Kasumi-1 (cell line): ENCODE measurements around the gene ALG6.

Experiments used
- DNase-seq, 2 experiments: peaks; one replicate each; lab custom pipeline; 2025; lab: John Stamatoyannopoulos, UW

Gene ALG6

GRCh38 chr1:63367215-63368103 is at the start of gene ALG6:
Gene ALG6 (plus strand): TSS chr1:63367627. CDS start chr1:63370978, 3,351 bp downstream.
- DNase-seq, result peak; percentile 76 to 78

- DNase-seq, result no peak
Observed at GRCh38 chr1:63317817-63318152, 49.6 kb upstream of the ALG6 start.

GRCh38 chr1:63318201-63318979 is 49.0 kb upstream of the ALG6 start:
- no peak for DNase-seq

GRCh38 chr1:63319046-63320021 is 48.1 kb upstream of the ALG6 start:
- DNase-seq, result no peak

- DNase-seq, result no peak
Observed at GRCh38 chr1:63320022-63320721, 47.3 kb upstream of the ALG6 start.

GRCh38 chr1:63321066-63321784 is 46.2 kb upstream of the ALG6 start:
- DNase-seq, result no peak

GRCh38 chr1:63321785-63322113 is 45.7 kb upstream of the ALG6 start:
- DNase-seq, result no peak

GRCh38 chr1:63322114-63322943 is 45.1 kb upstream of the ALG6 start, which contains the start of gene FOXD3:
Gene FOXD3 (plus strand): TSS chr1:63322567. CDS start chr1:63323059, 492 bp downstream.
- no peak for DNase-seq

GRCh38 chr1:63322944-63323864 is 44.2 kb upstream of the ALG6 start:
- DNase-seq, result peak in 1 of 2 experiments; percentile 15

- no peak for DNase-seq
Observed at GRCh38 chr1:63323865-63324778, 43.3 kb upstream of the ALG6 start.

GRCh38 chr1:63324779-63325119 is 42.7 kb upstream of the ALG6 start:
- DNase-seq, result no peak

- no peak for DNase-seq
Observed at GRCh38 chr1:63325279-63325985, 42.0 kb upstream of the ALG6 start.

GRCh38 chr1:63326106-63326472 is 41.3 kb upstream of the ALG6 start:
- no peak for DNase-seq

GRCh38 chr1:63326473-63327380 is 40.7 kb upstream of the ALG6 start:
- DNase-seq, result no peak

- DNase-seq, result peak; percentile 59 to 69
Observed at GRCh38 chr1:63327417-63328054, 39.9 kb upstream of the ALG6 start.

- DNase-seq, result no peak
Observed at GRCh38 chr1:63328122-63328521, 39.3 kb upstream of the ALG6 start.
